Mesenchymal stem cell (in vitro differentiated cells and primary cell): ENCODE measurements around the gene ACTBL2.
A peak's percentile ranks its signal among the peaks of the same experiment; 100 is the strongest.
"Not testable (repeated sequence)": the region's sequence is repeated elsewhere in the genome, so short reads cannot be mapped to it uniquely, and the experiment has no call there.

Experiments
- DNase-seq: peaks from one replicate; pipeline ENCODE4 v3.0.0-alpha.2; 2013
- H2AFZ ChIP-seq: one replicate; pipeline ENCODE4 v1.6.1; 2013; ENCODE audit warnings: low read depth, mild to moderate bottlenecking, control low read depth, inconsistent platforms, low read length, moderate library complexity
- H2AK5ac ChIP-seq: 2 replicates; pipeline ENCODE4 v1.6.1; 2013; ENCODE audit warnings: low read length, moderate library complexity, mild to moderate bottlenecking, inconsistent platforms; ENCODE audit not compliant: severe bottlenecking
- H2BK120ac ChIP-seq: one replicate; pipeline ENCODE4 v1.6.1; 2013; ENCODE audit warnings: low read depth, mild to moderate bottlenecking, inconsistent platforms, low read length, moderate library complexity
- H2BK12ac ChIP-seq, 2 experiments: one replicate each; pipeline ENCODE4 v1.6.1; 2013; ENCODE audit warnings: inconsistent platforms in 2 of 2, low read length in 2 of 2, mild to moderate bottlenecking in 2 of 2, moderate library complexity in 2 of 2, control low read depth in 1 of 2
- H2BK15ac ChIP-seq: one replicate; pipeline ENCODE4 v1.6.1; 2013; ENCODE audit warnings: mild to moderate bottlenecking, low read depth, inconsistent platforms; ENCODE audit not compliant: poor library complexity, severe bottlenecking
- H2BK5ac ChIP-seq: 2 replicates; pipeline ENCODE4 v1.6.1; 2013; ENCODE audit warnings: low read depth, mild to moderate bottlenecking, low read length, control low read depth, inconsistent platforms; ENCODE audit not compliant: poor library complexity, severe bottlenecking
- H3K14ac ChIP-seq, 2 experiments: one replicate each; pipeline ENCODE4 v1.6.1; 2013; ENCODE audit warnings: inconsistent platforms in 2 of 2, low read length in 2 of 2, control low read depth in 1 of 2, mild to moderate bottlenecking in 1 of 2, moderate library complexity in 1 of 2
- H3K18ac ChIP-seq, 2 experiments: one replicate each; pipeline ENCODE4 v1.6.1; 2013; ENCODE audit warnings: inconsistent platforms in 2 of 2, low read length in 2 of 2, control low read depth in 1 of 2, low read depth in 1 of 2, mild to moderate bottlenecking in 1 of 2
- H3K23ac ChIP-seq, 2 experiments: one replicate each; pipeline ENCODE4 v1.6.1; 2013; ENCODE audit warnings: inconsistent platforms in 2 of 2, low read length in 2 of 2, mild to moderate bottlenecking in 2 of 2, moderate library complexity in 2 of 2, control low read depth in 1 of 2
- H3K27ac ChIP-seq: 2 replicates; pipeline ENCODE4 v1.5.1; 2013; ENCODE audit warnings: mild to moderate bottlenecking, moderate library complexity, low read length, control low read depth, inconsistent platforms; ENCODE audit not compliant: poor library complexity, severe bottlenecking
- H3K27me3 ChIP-seq, 2 experiments: 2 replicates each; pipeline versions ENCODE4 v1.6.1 to v1.7.0; 2013; ENCODE audit warnings: low read length in 2 of 2, mild to moderate bottlenecking in 2 of 2, moderate library complexity in 2 of 2, control low read depth in 1 of 2, inconsistent platforms in 1 of 2; ENCODE audit not compliant: control insufficient read depth in 1 of 2, insufficient read depth in 1 of 2
- H3K36me3 ChIP-seq, 2 experiments: 2 replicates each; pipeline versions ENCODE4 v1.6.1 to v1.7.0; 2013; ENCODE audit warnings: low read length in 2 of 2, control low read depth in 1 of 2, inconsistent platforms in 1 of 2, low read depth in 1 of 2, mild to moderate bottlenecking in 1 of 2; ENCODE audit not compliant: insufficient read depth in 2 of 2, control insufficient read depth in 1 of 2
- H3K4ac ChIP-seq, 2 experiments: one replicate each; pipeline ENCODE4 v1.6.1; 2013; ENCODE audit warnings: inconsistent platforms in 2 of 2, low read length in 2 of 2, mild to moderate bottlenecking in 2 of 2, moderate library complexity in 2 of 2, control low read depth in 1 of 2, low read depth in 1 of 2
- H3K4me1 ChIP-seq: 2 replicates; pipeline ENCODE4 v1.6.1; 2013; ENCODE audit warnings: low read depth, low read length, control low read depth; ENCODE audit not compliant: control insufficient read depth, insufficient read depth
- H3K4me2 ChIP-seq: 2 replicates; pipeline ENCODE4 v1.6.1; 2013; ENCODE audit warnings: low read length, mild to moderate bottlenecking, inconsistent platforms; ENCODE audit not compliant: poor library complexity, severe bottlenecking
- H3K4me3 ChIP-seq, 2 experiments: 2 replicates each; pipeline versions ENCODE4 v1.5.1 to v1.7.0; 2013; ENCODE audit warnings: low read length in 2 of 2, mild to moderate bottlenecking in 2 of 2, control low read depth in 1 of 2, low read depth in 1 of 2; ENCODE audit not compliant: insufficient read depth in 1 of 2
- H3K79me1 ChIP-seq: replicated peaks from 2 replicates; pipeline ENCODE4 v1.6.1; 2013; ENCODE audit warnings: mild to moderate bottlenecking, control low read depth, low read length, inconsistent platforms; ENCODE audit not compliant: poor library complexity, severe bottlenecking
- H3K9ac ChIP-seq: 2 replicates; pipeline ENCODE4 v1.7.0; 2013; ENCODE audit warnings: mild to moderate bottlenecking, low read length, moderate library complexity
- H3K9me3 ChIP-seq: 2 replicates; pipeline ENCODE4 v1.7.0; 2013; ENCODE audit warnings: mild to moderate bottlenecking, low read length; ENCODE audit not compliant: control insufficient read depth
- H4K8ac ChIP-seq: one replicate; pipeline ENCODE4 v1.6.1; 2013; ENCODE audit warnings: inconsistent platforms, mild to moderate bottlenecking, low read length, moderate library complexity
- H4K91ac ChIP-seq: one replicate; pipeline ENCODE4 v1.6.1; 2013; ENCODE audit warnings: mild to moderate bottlenecking, low read length, inconsistent platforms
- WGBS: methylation state at CpG from one replicate; pipeline ENCODE4 v1.1.7; 2013; ENCODE audit warnings: mixed read lengths; 5-methylcytosine and 5-hydroxymethylcytosine counted together

The ACTBL2 gene

GRCh38 chr5:57524348-57525060 is 41.9 kb upstream of the ACTBL2 start:
- H3K36me3 ChIP-seq, result no peaks in the 10 kb centered on the region
- peak overlapping the region in 1 of 2 experiments; percentile 62 for H2BK12ac ChIP-seq
- H4K8ac ChIP-seq, result no peak overlapping the region
- H2AK5ac ChIP-seq, result no peak overlapping the region
- no peak overlapping the region for H4K91ac ChIP-seq
- 92% methylated on average over 4 of the region's 6 CpGs for WGBS
- peaks cover 3% of the 10 kb centered on the region for H3K9me3 ChIP-seq
- no peak overlapping the region for H2BK5ac ChIP-seq
- no peaks in the 10 kb centered on the region for H3K4me1 ChIP-seq
- no peaks in the 10 kb centered on the region for H3K27me3 ChIP-seq
- H3K4me3 ChIP-seq, result no peak overlapping the region
- H3K9ac ChIP-seq, result no peak overlapping the region
- no peak overlapping the region for H3K27ac ChIP-seq
- no peak for DNase-seq
- H2AFZ ChIP-seq, result no peak overlapping the region
- no peak overlapping the region for H3K14ac ChIP-seq
- H3K4ac ChIP-seq, result no peak overlapping the region
- no peaks in the 10 kb centered on the region for H3K79me1 ChIP-seq
- H3K18ac ChIP-seq, result peak overlapping the region in 1 of 2 experiments; percentile 48
- no peak overlapping the region for H2BK120ac ChIP-seq
- H3K23ac ChIP-seq, result no peak overlapping the region
- no peak overlapping the region for H3K4me2 ChIP-seq
- H2BK15ac ChIP-seq, result no peak overlapping the region

- H3K27ac ChIP-seq, H3K14ac ChIP-seq, H2BK120ac ChIP-seq, H4K8ac ChIP-seq, H4K91ac ChIP-seq, H3K4me2 ChIP-seq, H3K9me3 ChIP-seq, H3K4me1 ChIP-seq, H3K18ac ChIP-seq, H3K9ac ChIP-seq, H3K79me1 ChIP-seq, H3K4ac ChIP-seq, H2AFZ ChIP-seq, H2BK15ac ChIP-seq, DNase-seq, H2AK5ac ChIP-seq, H3K36me3 ChIP-seq, H3K4me3 ChIP-seq, H3K23ac ChIP-seq, H2BK12ac ChIP-seq, H2BK5ac ChIP-seq, H3K27me3 ChIP-seq: not testable (repeated sequence)
- WGBS, result 95% methylated on average over 4 of the region's 4 CpGs
These were observed 39.9 kb upstream of the ACTBL2 start for GRCh38 chr5:57522477-57522876.

GRCh38 chr5:57518415-57518814 is 35.8 kb upstream of the ACTBL2 start:
- H3K79me1 ChIP-seq, DNase-seq, H2BK5ac ChIP-seq, H3K23ac ChIP-seq, H3K14ac ChIP-seq, H2BK15ac ChIP-seq, H3K4ac ChIP-seq, H3K4me2 ChIP-seq, H3K36me3 ChIP-seq, H3K4me1 ChIP-seq, H3K18ac ChIP-seq, H2BK120ac ChIP-seq, H3K9me3 ChIP-seq, H3K4me3 ChIP-seq, H3K9ac ChIP-seq, H3K27me3 ChIP-seq, H2AFZ ChIP-seq, H2BK12ac ChIP-seq, H2AK5ac ChIP-seq, H3K27ac ChIP-seq: not testable (repeated sequence)
- Histone ChIP-seq H4K91ac (peak overlapping the region; percentile 3), H4K8ac (peak overlapping the region; percentile 41)
- WGBS, result 93% methylated on average over 16 of the region's 17 CpGs

- Histone ChIP-seq H3K4me1 (no peaks in the 10 kb centered on the region), H2BK5ac (no peak overlapping the region), H4K8ac (no peak overlapping the region), H3K36me3 (no peaks in the 10 kb centered on the region), H3K4me3 (no peak overlapping the region), H3K9ac (no peak overlapping the region), H3K4me2 (no peak overlapping the region), H3K27me3 (no peaks in the 10 kb centered on the region), H3K27ac (no peak overlapping the region), H4K91ac (no peak overlapping the region), H3K14ac (no peak overlapping the region), H2AK5ac (no peak overlapping the region), H2BK120ac (no peak overlapping the region), H3K9me3 (peaks cover 10% of the 10 kb centered on the region), H3K23ac (no peak overlapping the region), H2BK12ac (no peak overlapping the region), H2BK15ac (no peak overlapping the region), H3K4ac (no peak overlapping the region), H3K79me1 (no peaks in the 10 kb centered on the region), H3K18ac (no peak overlapping the region), H2AFZ (no peak overlapping the region)
- 100% methylated on average over 1 of the region's 1 CpG for WGBS
- no peak for DNase-seq
These were observed 34.6 kb upstream of the ACTBL2 start for GRCh38 chr5:57517250-57517649.
